ENCODE measurements around the gene VMP1.

The VMP1 gene

GRCh38 chr17:59675231-59675630, 32.2 kb upstream of the VMP1 start:
- no peak overlapping the region for H3K4me3 ChIP-seq (ENCODE audit: low read depth, low read length)
- TF ChIP-seq CTCF (IDR thresholded peaks at IDR 0.05; ENCODE audit: low read depth, low read length), result no peak
- DNase-seq (ENCODE audit: low read depth, low spot score), result no peak
- in situ Hi-C loops (cut with HindIII; ENCODE audit: low sequenced_read_pairs), result no loop called here

- no peak overlapping the region for H3K4me3 ChIP-seq (ENCODE audit: low read depth, low read length)
- no peak for DNase-seq (ENCODE audit: low read depth, low spot score)
- no peak for TF ChIP-seq CTCF (IDR thresholded peaks at IDR 0.05; ENCODE audit: low read depth, low read length)
- in situ Hi-C loops (cut with HindIII; ENCODE audit: low sequenced_read_pairs), result no loop called here
Measured at GRCh38 chr17:59676716-59677115, 30.7 kb upstream of the VMP1 start.

GRCh38 chr17:59678918-59679317, 28.5 kb upstream of the VMP1 start:
- no peak for DNase-seq (ENCODE audit: low read depth, low spot score)
- H3K4me3 ChIP-seq (ENCODE audit: low read depth, low read length), result no peak overlapping the region
- in situ Hi-C loops (cut with HindIII; ENCODE audit: low sequenced_read_pairs), result no loop called here
- no peak for TF ChIP-seq CTCF (IDR thresholded peaks at IDR 0.05; ENCODE audit: low read depth, low read length)

GRCh38 chr17:59680314-59680713, 27.1 kb upstream of the VMP1 start:
- no peak for TF ChIP-seq CTCF (IDR thresholded peaks at IDR 0.05; ENCODE audit: low read depth, low read length)
- no peak for DNase-seq (ENCODE audit: low read depth, low spot score)
- no peak overlapping the region for H3K4me3 ChIP-seq (ENCODE audit: low read depth, low read length)
- in situ Hi-C loops (cut with HindIII; ENCODE audit: low sequenced_read_pairs), result no loop called here

GRCh38 chr17:59683283-59683682, 24.2 kb upstream of the VMP1 start:
- no peak overlapping the region for H3K4me3 ChIP-seq (ENCODE audit: low read depth, low read length)
- TF ChIP-seq CTCF (IDR thresholded peaks at IDR 0.05; ENCODE audit: low read depth, low read length), result no peak
- in situ Hi-C loops (cut with HindIII; ENCODE audit: low sequenced_read_pairs), result no loop called here
- DNase-seq (ENCODE audit: low read depth, low spot score), result no peak

- in situ Hi-C loops (cut with HindIII; ENCODE audit: low sequenced_read_pairs), result no loop called here
- no peak for TF ChIP-seq CTCF (IDR thresholded peaks at IDR 0.05; ENCODE audit: low read depth, low read length)
- DNase-seq (ENCODE audit: low read depth, low spot score), result no peak
- no peak overlapping the region for H3K4me3 ChIP-seq (ENCODE audit: low read depth, low read length)
Measured at GRCh38 chr17:59684967-59685366, 22.5 kb upstream of the VMP1 start.

GRCh38 chr17:59688008-59688407, 19.4 kb upstream of the VMP1 start:
- no peak overlapping the region for H3K4me3 ChIP-seq (ENCODE audit: low read depth, low read length)
- in situ Hi-C loops (cut with HindIII; ENCODE audit: low sequenced_read_pairs), result no loop called here
- no peak for DNase-seq (ENCODE audit: low read depth, low spot score)
- TF ChIP-seq CTCF (IDR thresholded peaks at IDR 0.05; ENCODE audit: low read depth, low read length), result no peak

Data from astrocyte of the spinal cord (primary cell).